NCI-H2227 (cell line): ENCODE measurements around the gene KCNMA1.

Source experiments
- DNase-seq: peaks from one replicate; lab custom pipeline; 2025; ENCODE audit not compliant: unreplicated experiment; lab: John Stamatoyannopoulos, UW

The KCNMA1 gene

DNA sequence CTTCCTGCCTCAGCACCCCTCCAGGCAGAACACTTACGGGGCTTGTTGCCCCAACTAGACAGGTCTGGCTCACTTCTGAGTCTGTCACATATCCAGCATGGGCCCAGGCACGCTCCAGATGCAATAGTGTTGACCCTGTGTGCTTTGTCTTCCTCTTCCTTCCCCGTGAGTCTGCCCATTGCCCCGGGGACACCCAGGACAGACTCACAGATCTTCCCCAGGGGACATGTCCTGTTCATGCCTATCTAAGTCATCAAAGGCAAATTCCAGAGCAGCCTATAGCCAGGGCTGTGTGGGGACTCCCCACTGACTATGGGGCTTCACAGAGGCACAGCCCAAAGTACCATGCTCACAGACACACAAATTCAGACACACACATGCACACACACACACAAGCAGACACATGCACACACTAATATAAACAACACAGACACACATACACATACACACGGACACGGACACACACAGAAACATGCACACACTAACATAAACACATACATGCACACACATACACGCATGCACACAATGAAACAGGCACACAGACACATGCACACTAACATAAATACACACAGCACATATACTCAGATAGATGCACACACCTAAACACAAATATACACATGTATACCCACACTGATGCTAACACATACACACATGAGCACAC, 175.8 kb downstream of the KCNMA1 start:
- no peak for DNase-seq

DNA sequence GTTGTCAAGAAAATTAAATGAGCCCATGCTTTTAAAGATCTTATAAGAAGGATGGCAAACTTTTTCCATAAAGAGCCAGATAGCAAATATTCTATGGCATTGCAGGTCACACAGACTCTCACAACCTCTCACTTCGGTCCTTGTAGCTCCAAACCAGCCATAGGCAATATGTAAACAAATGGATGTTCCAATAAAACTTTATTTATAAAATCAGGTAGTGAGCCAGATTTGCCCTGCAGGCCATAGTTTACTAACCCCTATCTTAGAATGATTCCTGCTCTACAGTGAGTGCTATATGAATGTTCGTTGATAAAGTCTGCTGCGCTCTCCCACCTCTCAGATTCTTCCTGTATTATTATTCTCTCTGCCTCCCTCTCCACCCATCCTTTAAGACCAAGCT, 177.7 kb downstream of the KCNMA1 start:
- DNase-seq = no peak

DNA sequence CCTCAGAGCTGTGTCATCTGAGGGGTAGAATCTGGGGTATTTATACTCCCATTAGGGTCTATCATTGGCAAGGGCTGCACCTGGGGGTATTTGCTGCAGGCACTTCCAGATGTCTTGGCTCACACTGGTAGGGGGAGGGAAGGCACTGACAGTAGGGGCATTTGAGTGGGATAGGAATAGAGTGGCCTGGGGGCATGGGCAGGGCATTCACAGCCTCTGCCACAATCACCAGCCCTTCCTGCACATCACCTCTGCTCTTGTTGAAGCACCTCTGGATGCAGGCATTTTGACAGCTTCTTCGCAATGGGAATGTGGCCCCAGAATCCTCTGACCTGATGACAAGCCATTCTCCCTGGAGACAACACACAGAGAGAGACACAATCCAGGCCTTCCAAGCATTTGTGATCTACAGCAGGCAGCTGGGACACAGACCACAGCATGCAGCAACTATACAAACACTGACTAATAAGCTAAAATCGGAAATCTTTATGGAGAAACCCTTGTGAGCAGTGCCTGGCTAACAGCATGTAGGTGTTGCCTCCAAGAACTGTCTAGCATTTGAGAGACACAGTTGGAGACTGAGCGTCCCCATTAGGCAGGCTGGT, 178.5 kb downstream of the KCNMA1 start:
- DNase-seq = no peak

DNA sequence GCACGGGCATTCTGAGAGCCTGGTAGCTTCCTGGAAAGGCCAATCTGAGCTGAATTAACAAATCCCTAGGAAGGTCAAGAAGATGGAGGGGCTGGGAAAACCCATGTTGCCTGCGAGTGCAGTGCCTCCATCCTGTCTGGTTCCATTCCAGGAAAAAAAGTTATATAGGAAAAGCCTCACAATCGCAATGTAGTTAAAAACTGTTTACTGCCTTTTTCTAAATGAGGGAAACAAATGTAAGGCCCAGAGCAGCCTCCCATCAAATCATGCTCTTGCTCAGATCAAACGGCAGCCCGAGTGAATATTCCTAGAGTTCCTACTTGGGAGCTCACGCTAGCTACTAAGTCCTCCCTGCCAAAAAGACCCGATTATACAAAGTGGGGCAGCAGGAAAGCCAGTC, 179.9 kb downstream of the KCNMA1 start:
- DNase-seq = no peak

DNA sequence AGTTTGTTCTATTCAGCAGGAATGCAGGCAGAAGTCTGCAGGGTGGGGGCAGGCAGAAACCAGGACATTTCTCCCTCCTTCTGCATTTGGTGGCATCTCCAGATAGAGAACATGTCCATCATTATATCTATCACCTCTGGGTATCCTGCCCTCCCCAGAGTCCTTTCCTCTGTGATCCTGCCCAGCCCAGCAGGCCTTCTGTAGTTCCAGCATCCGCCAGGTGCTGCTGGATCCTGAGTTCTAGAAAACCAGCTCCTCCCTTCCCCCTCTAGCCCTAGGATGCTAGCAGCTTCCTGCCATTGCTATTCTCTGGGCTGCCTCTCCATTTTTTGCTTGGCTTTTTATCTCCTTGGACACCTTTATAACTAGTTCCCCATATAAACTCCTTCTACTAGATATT, 180.3 kb downstream of the KCNMA1 start:
- no peak for DNase-seq

DNA sequence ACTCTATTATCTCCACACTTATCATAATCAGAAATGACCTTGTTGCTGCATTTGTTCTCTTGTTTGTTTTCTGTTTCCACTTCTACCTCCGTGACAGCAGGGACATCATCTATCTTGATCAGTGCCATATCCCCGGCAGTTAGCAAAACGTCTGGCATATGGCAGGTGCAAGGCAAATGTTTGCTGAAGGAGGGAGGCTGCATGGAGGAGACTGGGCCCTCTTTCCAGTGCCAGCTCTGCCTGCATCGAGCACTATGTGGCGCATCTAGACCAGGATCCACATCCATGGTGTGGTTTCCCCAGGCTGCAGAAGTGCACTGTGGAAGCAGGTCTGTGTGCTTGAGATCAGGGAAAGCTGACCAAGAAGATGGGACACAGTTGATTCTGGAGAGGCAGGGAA, 181.2 kb downstream of the KCNMA1 start:
- DNase-seq = no peak

DNA sequence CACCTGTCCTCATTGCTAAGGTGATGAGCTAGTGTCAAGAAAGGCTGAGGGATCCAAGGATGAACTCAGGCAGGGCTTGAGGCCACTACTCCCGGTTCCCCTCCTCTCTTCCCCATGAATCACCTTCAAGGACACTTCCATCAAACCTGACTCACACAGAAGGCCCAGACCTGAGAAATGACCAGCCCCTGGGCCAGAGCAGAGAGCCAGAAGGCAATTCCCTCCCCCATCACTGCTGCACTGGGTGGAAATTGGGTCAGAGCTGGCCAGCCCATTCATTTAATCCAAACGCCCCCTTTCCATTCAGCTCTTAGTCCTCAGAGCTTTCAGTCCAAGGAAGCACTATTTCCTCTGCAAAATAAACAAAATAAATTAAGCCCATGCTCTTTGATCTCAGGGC, 182.0 kb downstream of the KCNMA1 start:
- DNase-seq = no peak

DNA sequence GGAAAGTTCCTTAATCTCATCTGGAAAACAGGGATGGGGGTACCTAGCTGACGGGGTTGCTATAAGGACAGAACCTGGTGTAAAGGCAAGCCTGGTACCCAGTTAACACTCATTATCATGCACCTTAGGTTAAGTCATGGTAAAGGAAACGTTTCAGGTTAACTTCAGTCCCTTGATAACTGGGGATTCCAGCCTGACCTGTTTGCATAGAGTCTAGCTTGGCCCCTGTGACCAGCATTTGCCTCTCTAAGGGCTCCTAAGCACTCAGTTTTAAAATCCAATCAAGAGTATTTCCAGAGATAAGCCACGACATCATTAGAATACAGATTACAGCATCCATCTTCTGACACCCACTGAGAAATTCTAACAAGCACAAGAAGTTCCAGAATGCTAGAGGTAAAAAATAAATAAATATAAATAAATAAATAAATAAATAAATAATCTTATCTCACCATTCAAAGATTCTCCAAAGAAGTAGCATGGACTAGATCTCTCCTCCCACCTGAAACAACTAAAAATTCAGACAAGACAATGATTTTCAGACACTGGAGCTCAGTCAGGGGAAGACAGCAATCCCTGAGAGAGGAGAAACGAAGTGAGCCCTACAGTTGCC, 184.6 kb downstream of the KCNMA1 start:
- DNase-seq = no peak

DNA sequence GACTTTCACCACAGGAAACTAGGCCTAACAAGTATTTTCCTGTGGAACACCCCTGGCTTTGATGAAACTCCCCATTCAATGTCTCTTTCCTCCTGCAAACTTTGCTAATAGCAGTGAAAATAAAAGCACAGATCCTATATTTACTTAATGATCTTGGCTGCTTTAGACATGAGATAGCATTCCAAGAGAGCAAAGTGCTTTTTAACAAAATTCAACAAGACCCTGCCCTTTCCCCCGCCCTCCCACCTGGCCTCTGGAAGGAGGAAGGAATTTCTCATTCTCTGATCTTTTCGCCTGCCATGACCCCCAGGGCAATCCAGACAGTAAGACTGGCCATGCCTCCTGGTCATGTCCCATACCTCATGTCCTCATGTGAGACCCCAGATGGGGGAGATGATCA, 185.7 kb downstream of the KCNMA1 start:
- no peak for DNase-seq

DNA sequence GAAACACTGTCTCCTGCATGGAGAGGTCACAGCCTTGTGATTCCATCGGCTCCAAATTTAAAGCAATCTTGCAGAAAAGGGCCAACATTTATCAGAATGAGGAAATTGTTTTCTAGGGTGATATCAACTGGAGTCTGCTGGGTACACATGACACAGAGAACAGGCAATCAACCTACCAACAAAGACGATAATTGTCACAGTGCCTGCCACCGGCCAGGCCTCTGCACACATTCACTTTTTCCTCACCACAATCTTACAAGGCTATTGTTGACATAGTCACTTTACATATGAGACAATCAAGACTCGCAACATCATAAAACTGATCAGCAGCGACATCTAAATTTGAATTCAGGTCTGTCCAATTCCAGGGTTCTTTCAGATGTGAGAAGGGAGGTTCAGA, 189.4 kb downstream of the KCNMA1 start:
- no peak for DNase-seq

DNA sequence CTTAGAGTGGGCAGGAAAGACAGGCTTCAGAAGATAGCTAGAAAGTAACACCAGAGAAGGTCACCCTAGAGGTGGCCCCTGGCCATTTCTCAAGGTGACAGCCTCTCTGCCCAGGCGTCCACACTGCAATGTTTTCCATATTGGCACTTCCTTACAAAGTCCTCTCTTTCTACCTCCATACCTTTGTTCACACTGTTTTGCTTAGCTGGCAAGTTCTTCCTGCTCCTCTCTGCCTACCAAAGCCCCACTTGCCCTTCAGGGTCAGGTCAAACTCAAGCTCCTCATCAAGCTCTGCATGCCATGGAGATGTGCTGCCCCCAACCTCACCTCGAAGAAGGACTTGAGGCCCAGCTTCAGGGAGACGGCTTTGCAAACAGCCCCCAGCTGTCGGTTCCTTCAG, 190.9 kb downstream of the KCNMA1 start:
- DNase-seq = no peak

DNA sequence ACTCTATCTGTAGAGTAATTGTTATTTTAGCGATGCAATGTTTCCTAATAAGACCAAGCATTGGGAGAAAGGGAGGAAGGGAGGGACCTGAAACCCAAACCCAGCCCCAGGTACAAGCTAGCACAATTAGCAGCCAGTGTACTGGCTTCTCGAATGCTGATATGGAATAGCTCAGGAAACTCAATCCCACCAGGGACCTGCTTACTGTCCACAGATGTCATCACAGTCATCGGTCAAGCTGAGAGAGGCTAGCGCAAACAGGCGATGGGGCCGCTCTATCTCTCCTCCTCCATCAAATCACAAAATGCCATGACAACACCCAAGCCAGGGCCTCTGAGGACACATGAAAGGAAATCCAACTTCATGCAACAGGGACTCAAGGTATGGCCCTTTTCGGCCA, 192.1 kb downstream of the KCNMA1 start:
- DNase-seq = no peak

DNA sequence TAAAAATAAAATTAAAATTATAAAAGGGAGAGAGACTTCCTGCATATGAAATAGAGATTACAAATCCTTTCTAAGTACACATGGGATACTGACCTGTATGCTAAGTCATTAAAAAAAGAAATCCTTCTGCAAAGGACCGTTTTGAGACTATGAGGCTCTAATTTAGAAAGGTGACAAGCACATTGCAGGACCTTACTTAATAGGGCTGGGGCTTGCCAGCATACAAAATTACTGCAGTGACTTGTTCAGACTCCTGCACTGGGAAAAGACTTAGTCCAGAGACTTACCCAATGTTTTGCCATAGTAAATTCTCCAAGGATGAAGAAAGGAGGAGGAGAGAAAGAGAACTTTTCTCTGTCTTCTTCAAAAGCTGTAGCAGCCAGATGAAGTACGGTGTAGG, 193.6 kb downstream of the KCNMA1 start:
- DNase-seq = no peak

DNA sequence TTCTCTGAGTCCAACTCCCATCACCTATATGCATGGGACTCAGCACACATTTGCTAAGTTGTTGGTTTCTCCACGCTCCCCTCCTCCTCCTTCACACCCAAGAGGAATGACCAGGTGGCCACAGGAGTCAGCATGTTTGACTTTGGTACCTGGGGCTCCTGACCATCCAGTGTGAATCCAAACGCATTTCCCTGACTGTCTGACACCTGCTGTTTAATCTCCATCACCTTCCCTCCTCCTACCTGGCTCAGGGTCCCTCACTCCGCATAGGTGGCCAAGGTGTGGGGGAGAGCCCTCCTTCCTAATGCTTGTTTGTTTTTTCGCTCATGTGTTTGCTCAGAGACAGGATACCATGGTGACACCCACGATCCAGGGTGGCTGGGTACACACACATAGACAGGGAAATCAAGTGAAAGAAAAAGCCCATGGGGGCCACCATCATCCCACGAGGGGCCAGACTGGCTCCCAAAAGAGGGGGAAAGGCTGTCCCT, 194.9 kb downstream of the KCNMA1 start:
- DNase-seq = no peak

DNA sequence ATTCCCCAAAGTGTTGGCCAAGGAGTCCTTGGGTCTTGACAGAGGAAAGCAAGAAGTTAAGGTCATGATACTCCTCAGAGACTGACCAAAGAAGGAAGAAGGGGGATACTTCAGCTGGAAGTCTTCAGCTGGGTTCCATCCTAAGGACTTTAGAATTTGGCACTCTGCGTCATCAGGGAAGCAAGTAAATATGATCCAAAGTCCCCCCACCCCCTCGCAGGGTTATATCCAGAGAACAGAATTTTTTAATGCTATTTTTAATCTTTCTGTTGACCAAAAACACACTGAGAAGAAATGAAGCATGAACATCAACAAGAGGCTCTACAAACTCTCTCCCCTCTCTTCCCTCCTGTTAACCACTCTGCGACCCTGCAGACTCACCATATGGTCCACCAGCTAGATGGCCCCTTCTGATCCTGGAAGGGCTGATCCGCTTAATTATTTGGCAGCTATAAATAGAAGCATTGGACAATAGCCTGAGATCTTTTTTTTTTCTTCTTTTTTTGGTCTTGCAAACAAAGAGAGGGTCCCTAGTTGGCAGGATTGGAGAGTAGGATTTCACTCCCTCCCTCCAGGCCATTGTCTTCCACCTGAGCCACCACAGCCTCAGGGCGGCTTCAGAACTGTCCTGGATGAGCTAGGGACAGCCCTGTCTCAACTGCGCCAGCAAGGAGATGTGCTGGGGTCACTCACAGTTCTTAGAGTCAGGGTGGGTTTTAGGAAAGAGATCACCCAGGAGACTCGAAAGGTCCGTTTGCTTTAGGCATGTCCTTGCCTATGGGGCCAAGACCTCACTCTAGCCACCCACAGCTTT, 196.0 kb downstream of the KCNMA1 start:
- DNase-seq = peak; percentile 6

DNA sequence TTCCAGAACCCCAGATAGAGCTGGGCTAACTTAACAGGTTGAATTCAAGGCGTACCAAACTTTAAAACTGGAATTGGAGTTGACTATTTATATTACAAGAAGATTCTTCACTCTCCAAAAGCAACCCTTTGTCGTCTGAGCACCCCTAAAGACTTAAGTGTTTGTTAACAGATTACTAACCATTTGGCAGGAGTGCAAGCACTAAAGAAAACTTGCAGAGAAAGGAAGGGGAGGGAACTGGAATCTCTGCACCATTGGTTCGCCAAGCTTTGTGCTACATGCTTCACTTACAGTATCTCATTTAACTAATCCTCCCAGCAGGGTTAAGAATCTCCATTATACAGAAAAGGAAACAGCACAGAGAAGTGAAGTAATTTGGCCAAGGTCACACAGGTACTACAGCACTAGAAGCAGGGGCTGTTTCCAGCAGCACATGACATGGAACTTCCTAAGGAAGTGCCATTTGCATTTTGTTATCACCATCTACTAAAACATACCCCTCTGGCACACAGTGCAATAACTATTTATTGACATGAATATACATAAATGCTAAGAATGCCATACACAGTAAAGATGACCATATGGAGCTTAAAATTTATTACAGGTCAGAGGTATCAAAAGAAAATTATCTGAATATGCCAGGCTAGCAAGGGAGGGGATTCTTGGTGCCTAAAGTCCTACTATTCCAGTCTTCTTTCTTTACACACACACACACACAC, 201.2 kb downstream of the KCNMA1 start:
- no peak for DNase-seq

DNA sequence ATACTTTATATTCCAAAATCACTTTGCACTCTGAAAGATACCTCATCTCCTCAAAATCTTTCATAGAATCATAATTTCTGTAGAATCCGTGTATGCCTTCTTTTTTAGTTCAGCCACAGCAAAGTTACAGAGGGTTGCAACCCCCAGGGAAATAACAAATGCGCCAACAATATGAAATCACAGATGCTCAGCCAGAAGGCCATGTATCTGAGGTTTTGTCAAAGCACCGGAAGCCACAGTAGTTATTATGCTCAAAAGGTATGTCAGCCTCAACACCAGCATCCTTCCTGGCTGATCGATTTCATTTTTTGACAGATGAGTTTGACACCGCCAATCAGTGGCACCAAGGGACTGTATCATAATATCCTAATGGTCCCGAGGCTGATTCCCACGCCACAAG, 204.1 kb downstream of the KCNMA1 start:
- no peak for DNase-seq

DNA sequence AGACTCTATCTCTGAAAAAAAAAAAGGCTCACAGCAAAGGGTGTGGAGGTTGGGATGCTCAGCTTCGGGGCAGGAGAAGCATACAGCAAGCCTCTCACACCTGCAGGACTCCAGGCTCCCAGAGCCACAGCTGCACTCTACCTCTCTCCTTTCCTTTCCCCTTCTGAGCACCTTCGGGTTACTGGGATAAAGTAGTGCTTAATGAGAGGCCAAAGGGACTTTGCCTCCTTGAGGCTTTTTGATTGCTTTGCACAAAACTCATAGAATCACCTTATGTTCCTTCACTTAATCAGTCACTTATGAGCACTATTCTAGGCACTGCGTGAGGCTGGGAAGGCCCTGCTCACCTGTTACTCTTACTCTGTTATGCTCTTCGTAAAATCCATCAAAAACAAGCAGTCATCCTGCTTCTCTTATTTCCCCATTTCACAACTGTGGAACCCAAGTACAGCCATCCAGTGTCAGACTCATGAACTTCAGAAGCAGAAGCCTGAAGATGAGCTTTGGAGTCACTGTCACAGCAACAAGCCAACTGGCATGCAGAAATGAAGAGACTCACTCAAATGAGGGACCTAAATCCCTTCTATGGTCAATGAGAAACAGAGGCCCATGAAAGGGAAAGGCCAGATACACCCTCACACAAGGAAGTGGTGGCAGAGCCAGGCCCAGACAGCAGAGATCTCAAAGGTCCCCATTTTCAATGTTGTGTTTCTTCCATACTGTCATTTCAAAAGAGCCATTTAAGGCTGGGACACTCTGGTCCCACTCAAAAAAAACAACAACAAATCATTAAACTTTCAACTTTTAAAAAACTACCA, 205.4 kb downstream of the KCNMA1 start:
- no peak for DNase-seq

DNA sequence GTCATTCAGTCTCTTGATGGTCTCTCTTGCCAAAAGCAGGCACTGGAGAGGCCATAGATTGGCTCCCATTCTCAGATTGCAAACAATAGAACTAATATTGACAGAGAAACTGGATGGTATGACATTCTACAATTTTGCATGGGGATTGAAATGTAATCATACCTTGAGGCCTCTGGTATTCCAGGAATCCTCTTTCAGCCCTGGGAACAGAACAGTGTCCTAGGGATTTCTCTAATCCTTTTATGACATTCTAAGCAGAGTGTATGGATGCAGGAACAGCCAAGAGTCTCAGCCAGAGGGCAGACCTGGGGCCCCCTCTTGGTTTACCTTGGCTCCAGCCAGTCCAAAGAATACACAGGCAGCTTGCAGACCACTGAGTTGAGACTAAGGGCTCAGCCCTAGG, 206.4 kb downstream of the KCNMA1 start:
- DNase-seq = no peak

DNA sequence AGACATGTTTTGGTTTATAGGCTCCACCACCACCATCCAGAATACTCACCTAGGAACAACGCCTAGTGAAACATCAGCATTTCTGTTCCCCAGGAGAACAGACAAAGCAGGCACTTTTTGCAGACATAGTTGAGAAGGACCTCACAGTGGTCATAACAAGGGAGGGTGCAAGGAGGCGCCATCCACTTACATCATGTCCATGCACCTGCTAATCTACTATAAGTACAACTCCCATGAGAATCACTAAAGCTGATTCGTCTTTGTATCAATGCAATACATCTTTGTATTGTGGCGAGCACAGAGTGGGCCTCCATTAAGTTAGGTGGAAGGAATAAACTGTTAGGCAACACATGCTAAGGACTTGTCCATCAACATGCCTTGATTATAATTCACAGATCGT, 207.1 kb downstream of the KCNMA1 start:
- DNase-seq = no peak
